ENCODE results near the gene RNF17.

DNA sequence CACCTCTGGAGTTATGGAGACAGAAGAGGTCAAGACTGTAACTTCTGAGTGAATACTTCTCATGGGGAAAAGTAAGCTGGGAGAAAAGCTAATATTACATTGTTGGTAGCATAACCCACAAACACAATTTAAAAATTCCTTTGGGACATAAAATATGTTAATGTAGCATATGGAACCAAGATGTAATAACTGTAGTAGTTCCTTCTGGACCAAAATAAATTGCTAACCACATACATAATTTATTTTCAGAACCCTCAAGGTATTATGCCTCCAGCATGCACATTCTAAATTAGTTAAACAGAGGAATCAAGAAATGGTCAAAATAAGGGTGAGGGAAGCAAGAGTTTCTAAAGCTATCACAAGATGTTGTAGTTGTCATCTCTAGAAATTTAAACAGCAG lies 4.8 kb upstream of the RNF17 start:
- TF ChIP-seq POLR2A (IDR thresholded peaks at IDR 0.05; ENCODE audit: low read depth, low read length) (no peak), CTCF (IDR thresholded peaks at IDR 0.05; ENCODE audit: extremely low read depth in 1 of 2, insufficient read depth in 1 of 2, low read depth in 1 of 2, low read length in 2 of 2) (no peak)

All from endothelial cell of umbilical vein (primary cell).